Fibroblast of mammary gland (primary cell): ENCODE data around the gene SYVN1.

Experiments
- DNase-seq: peaks from one replicate; pipeline ENCODE4 v3.0.0-alpha.2; 2010; ENCODE audit warnings: low read depth
- H3K4me3 ChIP-seq: 2 replicates; pipeline ENCODE4 v1.5.1; 2011; ENCODE audit warnings: low read depth, mild to moderate bottlenecking, low read length, moderate library complexity; ENCODE audit not compliant: control insufficient read depth
- TF ChIP-seq, protein P1 (sequence below): conservative IDR thresholded peaks from 2 replicates; pipeline ENCODE4 v1.5.1; 2011; ENCODE audit warnings: low read depth, low read length, inconsistent platforms; ENCODE audit not compliant: control insufficient read depth, insufficient read depth

Gene SYVN1

DNA sequence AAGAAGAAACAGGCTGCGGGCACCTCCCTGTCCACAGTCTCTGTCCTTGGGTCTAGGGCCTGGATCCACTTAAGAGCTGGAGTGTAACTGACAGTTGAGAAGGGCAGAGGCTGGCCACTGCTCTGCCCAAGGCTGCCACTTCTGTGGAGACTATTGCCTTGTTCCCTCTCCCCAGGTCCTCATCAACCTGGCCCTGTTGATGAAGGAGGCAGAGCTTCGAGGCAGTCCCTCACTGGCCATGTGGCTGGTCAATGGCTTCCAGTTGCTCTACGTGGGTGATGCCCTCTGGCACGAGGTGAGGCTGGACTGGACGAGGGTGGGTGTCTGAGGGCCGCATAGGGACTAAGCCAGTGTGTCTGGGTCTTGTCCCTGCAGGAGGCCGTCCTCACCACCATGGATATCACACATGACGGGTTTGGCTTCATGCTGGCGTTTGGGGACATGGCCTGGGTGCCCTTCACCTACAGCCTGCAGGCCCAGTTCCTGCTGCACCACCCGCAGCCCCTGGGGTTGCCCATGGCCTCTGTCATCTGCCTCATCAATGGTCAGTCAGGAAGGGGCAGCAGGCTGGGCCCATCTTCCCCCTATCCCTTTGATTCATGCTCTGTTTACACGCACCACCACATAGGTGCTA is 19.7 kb downstream of the SYVN1 start:
- no peak for DNase-seq
- H3K4me3 ChIP-seq, result no peak overlapping the region
- TF ChIP-seq, protein P1, sequence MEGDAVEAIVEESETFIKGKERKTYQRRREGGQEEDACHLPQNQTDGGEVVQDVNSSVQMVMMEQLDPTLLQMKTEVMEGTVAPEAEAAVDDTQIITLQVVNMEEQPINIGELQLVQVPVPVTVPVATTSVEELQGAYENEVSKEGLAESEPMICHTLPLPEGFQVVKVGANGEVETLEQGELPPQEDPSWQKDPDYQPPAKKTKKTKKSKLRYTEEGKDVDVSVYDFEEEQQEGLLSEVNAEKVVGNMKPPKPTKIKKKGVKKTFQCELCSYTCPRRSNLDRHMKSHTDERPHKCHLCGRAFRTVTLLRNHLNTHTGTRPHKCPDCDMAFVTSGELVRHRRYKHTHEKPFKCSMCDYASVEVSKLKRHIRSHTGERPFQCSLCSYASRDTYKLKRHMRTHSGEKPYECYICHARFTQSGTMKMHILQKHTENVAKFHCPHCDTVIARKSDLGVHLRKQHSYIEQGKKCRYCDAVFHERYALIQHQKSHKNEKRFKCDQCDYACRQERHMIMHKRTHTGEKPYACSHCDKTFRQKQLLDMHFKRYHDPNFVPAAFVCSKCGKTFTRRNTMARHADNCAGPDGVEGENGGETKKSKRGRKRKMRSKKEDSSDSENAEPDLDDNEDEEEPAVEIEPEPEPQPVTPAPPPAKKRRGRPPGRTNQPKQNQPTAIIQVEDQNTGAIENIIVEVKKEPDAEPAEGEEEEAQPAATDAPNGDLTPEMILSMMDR, result no peak

DNA sequence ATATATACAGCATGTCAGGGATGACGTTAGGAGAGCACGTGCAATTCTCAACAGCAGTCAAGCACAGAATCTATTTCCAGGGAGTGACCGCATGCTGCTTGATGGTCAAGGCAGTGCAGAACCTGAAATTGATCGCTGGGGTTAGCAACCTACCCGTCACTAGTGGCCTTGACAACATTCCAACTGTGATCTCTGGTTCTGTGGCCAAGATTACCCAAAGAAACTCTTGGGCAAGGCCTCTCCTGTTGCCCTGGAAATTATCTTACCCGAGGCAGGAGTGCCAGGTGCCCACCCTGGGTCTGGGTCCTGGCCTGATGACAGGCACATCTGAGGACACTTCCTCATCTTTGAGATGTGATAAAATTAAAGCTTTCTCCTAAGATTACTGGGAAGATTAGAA is 20.5 kb downstream of the SYVN1 start:
- no peak overlapping the region for H3K4me3 ChIP-seq
- no peak for DNase-seq
- TF ChIP-seq, protein P1, result no peak

DNA sequence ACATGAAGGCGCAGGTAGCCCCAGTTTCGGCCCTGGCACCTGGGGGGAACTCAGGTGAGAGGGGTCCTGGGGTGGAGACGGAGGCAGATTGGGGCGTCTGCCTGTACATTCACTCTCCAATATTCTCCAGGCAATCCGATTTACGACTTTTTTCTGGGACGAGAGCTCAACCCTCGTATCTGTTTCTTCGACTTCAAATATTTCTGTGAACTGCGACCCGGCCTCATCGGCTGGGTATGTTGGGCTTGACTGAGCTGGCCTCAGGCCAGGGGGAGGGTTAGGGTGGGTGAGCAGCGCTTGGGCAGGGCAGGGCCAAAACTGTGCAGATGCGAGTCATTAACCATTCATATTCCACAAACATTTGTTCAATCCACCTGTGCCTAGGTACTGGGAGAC is 21.0 kb downstream of the SYVN1 start:
- H3K4me3 ChIP-seq, result no peak overlapping the region
- TF ChIP-seq, protein P1, result no peak
- DNase-seq, result no peak

DNA sequence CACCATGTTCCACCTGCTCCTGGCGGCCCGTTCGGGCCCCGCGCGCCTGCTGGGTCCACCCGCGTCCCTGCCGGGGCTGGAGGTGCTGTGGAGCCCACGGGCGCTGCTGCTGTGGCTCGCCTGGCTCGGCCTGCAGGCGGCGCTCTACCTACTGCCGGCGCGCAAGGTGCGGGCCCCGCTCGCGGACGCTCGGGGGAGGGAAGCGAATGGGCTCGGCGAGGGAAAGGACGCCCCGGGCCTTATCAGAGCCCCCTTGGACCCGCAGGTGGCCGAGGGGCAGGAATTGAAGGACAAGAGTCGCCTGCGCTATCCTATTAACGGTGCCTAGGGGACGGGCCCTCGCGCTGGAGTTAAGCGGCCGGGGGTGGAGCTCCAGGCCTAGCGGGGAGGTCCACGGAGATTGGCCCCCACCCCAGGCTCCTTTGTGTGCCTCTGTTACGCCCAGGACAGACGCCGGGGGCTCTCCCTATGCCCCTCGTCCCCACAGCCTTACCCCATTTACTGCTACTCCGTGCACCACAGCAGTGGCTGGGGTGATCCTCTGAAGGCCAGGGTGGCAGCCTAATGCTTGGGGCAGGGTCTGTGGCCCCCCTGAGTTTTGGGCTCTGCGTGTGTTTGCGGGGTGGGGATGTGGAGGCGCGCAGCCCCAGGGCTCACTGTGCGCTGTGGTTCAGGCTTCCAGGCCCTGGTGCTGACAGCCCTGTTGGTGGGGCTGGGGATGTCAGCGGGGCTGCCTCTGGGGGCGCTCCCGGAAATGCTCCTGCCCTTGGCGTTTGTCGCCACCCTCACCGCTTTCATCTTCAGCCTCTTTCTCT is 21.6 kb downstream of the SYVN1 start:
- peak overlapping the region; percentile 37 for H3K4me3 ChIP-seq
- TF ChIP-seq, protein P1, result no peak
- DNase-seq, result no peak

DNA sequence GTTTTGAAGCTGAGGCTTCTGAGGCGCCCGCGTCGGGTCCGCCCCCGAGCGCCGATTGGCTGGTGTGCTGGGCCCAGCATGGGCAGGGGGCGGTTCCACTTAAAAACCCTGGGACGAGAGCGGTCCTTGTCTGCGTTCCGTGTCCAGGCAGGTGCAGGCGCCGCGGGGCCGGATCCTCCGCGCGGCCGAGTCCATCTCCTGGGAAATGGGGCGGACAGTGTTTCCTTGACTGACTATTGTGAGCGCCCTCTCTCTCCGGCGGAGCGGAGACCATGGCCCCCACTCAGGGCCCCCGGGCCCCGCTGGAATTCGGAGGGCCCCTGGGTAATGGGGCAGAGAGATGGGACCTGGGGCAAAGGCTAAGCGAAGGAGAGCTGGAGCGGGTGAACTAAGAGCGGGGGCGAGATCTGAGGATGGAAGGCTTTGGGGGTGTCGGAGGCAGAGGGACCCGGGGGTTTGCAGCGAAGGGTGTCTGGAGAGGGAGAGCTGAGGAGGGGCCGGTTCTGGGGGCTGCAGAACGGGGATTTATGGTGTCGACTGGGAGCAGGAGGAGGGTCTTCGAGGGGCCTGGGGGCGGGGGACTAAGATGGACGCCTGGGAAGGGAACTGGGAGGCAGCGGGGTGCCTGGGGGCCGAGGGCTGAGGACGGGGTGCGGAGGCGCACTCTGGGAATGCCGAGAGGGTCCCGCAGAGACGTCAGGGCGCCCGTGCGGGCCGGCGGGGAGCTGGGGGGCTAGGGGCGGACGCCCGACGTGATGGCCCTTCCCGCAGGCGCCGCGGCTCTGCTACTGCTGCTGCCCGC is 22.4 kb downstream of the SYVN1 start, which contains the start of gene TM7SF2:
Gene TM7SF2, plus strand, starts transcription at position 129 of the 802 bp plus-strand sequence. Its CDS starts 144 bp downstream, at position 273.
- DNase-seq, result peak; percentile 81
- TF ChIP-seq, protein P1, result no peak
- H3K4me3 ChIP-seq, result peak within 1 kb of the TSS; percentile 49

DNA sequence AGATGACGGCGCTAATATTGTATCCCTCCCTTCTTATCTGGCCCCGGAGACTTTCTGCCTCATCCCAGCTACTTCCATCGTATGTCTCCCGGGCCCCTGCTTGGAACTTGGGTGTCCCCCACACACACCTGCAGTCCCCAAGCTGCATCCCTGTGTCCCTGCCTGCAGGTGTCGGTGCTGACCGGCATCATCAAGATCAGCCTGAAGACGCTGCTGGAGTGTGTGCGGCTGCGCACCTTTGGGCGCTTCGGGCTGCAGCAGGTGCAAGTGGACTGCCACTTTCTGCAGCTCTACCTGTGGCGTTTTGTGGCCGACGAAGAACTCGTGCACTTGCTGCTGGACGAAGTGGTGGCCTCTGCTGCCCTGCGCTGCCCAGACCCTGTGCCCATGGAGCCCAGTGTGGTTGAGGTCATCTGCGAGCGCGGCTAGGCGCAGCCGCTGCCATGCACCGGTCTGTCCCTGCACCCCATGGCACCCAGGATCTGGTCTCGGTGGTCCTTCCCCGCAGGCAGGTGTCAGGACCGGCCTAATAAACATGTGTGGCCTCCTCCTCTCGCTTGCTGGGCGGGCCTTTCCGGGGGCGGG is 23.1 kb downstream of the SYVN1 start:
- no peak for DNase-seq
- no peak overlapping the region for H3K4me3 ChIP-seq
- TF ChIP-seq, protein P1, result no peak
